CD4-positive, alpha-beta T cell treated with Interleukin-6 at 100 ng/mL for 8 hours (primary cell): ENCODE data around the gene DRC7.

Experiments used
- DNase-seq: peaks from one replicate; pipeline ENCODE4 v3.0.0-alpha.2; 2020; ENCODE audit warnings: mixed read lengths, low spot score

DRC7 gene

DNA sequence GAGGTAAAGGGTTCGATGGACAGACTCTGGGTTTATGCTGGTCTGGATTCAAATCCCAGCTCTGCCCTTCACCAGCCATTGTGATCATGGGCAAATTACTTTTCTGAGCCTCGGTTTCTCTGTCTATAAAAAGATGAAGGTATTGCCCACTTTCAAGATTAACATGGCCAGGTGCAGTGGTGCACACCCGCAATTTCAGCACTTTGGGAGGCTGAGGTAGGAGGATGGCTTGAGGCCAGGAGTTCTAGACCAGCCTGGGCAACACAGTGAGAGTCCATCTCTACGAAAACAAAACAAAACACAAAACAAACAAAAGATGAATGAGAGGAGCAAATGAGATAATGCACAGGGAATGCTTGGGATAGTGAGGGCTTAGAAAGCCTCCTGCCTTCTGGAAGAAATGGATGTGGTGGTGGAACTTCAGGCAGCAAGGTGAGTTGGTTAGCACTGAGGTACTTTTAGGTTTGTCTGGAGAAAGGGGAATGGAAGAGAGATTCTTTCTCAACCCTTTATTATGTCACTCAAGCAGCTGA is 18.0 kb upstream of the DRC7 start:
- no peak for DNase-seq

DNA sequence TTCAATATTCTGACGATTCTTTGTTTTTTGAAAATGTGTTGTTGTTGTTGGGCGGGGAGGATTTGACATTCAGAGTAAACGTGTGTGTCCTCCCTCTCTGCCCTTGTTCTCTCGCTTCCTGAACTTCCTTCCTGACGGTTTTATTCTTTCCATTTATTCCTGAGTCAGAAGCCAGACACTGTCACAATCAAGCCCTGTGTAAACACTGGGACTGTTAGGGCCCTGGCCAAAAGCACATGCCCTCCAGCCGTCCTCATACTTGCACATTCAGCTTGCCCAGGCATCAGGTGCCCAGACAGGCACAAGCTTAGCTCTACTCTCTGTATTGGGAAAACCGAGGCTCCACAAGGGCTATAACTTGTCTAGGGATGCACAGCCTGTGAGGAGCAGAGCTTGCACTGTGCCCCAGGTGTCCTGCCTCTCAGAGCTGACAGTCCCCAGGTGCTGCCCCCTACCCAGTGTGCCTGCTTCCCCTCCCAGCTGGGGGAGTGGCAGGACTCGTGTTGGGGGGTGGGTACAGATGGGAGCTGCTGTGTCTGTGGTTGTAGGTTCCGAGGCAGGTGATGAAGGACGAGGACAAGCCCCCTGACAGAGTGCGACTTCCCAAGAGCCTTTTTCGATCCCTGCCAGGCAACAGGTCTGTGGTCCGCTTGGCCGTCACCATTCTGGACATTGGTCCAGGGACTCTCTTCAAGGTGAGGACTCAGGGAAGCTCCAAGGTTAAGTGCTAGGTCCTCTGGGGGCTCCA is 16.8 kb upstream of the DRC7 start:
- no peak for DNase-seq

DNA sequence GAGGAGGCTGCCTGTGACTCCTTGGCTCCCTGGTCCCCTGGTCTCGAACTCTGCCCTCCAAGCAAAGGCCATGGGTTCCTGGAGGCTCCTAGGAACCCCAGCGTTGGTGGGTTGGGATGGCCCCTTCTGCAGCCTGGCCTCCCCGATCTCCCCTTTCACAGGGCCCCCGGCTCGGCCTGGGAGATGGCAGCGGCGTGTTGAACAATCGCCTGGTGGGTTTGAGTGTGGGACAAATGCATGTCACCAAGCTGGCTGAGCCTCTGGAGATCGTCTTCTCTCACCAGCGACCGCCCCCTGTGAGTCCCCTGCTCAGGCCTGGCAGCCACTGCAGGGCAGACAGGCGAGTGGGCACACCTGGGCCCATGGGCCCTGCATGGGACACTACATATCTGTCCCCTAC is 15.6 kb upstream of the DRC7 start:
- no peak for DNase-seq

DNA sequence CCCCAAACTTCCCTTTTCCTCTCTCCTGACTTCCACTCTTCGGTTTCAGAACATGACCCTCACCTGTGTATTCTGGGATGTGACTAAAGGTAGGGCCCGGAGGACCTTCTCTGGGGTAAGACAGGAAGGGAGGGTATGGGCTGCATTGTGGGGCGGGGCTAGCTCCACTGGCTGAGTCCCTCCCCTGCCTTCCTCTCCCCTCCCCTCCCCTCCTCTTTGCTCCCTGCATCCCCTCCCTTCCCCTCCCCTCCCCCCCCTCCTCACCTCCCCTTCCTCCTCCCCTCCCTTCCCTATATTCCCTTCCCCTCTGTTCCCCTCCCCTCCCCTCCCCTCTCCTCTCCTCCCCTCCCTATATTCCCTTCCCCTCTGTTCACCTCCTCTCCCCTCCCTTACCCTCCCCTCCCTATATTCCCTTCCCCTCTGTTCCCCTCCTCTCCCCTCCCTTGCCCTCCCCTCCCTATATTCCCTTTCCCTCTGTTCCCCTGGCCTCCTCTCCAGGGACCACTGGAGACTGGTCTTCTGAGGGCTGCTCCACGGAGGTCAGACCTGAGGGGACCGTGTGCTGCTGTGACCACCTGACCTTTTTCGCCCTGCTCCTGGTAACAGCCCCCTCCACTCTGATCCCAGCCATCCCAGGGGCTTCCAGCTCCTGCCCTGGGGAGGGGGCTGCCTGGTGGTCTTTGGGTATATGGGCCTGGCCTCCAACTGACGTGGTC is 14.7 kb upstream of the DRC7 start:
- DNase-seq: no peak

DNA sequence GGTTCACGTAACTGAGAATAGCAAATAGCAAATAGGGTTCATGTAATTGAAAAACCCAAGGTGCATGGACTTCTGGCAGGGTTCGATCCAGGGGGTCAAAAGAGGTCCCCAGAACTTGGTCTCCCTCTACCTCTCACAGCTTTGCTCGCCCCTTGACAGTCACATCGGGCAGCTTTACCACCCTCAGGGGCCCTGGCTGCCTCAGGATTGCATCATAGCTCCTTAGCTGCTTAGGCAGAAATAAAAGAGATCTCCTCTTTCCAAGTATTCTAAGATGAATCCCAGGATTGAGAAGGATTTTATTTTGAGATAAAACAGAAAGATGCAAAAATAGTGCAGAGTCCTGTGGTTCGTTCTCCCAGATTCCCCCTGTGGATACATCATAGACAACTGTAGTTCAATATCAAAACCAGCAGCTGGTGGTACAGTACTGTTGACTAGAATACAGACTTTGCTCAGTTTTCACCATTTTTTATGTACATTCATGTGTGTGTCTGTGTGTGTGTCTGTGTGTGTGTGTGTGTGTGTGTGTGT is 13.7 kb upstream of the DRC7 start:
- no peak for DNase-seq

DNA sequence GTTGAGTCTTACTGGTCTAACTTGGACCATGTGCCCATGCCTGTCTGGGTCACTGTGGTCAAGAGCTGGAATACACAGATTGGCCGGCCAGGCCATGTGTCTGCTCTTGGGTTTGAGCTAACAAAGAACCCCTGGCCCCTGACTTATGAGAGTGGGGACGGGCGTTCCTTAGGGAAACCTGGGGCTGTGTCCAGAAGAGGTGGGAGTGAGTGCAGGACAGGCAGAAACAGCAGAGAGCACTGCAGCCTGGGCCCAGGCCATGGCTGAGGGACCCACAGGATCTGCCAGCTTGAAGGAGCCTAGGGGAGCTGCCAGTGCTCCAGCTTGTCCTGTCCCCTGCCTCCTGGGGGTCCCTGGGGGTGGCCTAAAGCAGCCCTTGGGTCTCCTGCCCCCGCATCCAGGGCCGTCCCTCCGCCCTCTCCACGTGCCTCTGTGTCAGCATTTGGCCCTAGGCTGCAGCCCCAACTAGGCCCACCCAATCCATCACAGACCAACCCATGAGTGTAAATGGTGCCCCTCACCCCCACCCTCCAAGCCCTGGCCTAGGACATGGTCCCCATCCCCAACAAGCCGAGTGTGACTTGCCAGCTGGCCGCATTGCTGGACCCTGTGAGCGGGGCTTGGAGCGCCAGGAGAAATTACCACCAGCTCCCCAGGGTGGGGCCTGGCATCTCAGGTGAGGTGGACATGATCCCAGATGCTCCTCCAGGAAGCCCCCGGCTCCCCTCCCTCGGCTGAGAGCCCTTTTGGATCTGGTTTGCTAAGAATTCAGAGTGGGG is 12.5 kb upstream of the DRC7 start:
- DNase-seq: no peak

DNA sequence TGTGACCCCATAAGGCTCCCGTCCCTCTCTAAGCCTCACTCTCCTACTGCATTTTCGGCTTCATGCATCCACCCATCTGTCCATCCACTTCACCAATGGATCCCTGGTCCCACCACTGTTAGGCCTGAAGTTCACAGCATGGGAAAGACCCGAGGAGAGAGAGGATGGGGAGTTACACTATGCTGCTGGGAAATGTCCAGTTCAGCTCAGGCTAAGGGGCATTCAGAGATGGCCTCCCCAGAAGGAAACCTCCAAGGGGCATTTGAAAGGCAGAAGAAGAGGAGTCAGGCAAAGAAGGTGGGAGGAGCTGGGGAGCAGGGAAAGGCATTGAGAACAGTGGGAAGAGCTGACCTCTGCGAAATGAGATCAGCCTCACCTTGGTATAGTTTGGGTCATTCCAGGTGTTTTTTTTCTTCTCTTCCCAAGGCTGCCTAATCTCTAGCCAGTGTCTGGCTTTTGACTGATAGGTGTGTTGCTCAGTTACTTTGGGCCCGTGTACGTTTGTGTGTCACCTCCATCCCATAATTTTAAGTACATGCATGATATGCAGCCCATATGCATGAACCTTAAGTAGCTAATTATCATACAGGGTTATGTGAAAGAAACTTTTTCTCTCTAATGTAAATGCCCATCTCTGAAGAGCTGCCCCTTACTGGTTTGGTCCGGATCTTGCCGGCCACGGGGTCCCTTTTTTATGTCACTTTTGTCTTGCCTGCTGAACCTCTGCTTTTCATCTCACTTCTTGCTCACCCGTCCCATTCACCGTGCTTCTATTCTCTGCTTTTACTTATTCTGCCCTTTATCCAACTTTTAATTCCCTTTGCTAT is 11.6 kb upstream of the DRC7 start:
- DNase-seq: no peak

DNA sequence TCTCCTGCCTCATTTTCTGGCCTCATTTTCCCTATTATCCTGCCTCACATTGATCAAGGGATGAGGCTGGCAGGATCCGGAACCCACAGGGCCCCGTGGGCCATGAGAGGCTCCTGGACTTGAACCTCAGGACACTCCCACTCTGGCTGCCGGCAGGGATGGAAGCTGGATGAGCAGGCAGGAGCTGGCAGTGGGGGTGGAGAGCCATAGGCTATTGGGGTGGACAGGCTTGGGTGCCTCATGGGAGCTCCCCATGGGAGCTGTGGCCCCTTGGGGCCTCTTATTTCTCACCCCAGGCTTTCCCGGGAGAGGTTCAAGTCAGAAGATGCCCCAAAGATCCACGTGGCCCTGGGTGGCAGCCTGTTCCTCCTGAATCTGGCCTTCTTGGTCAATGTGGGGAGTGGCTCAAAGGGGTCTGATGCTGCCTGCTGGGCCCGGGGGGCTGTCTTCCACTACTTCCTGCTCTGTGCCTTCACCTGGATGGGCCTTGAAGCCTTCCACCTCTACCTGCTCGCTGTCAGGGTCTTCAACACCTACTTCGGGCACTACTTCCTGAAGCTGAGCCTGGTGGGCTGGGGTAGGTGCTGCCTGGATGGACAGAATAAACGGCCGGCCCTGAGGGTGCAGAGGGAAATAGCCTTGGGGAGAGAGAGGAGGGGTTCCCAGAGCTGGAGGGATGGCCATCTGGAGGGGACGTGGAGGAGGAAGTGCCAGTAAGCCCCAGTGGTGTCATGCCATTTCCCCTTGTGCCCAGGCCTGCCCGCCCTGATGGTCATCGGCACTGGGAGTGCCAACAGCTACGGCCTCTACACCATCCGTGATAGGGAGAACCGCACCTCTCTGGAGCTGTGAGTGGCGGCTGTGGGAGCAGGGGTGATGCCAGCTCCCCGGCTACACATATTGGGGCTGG is 10.7 kb upstream of the DRC7 start:
- no peak for DNase-seq

DNA sequence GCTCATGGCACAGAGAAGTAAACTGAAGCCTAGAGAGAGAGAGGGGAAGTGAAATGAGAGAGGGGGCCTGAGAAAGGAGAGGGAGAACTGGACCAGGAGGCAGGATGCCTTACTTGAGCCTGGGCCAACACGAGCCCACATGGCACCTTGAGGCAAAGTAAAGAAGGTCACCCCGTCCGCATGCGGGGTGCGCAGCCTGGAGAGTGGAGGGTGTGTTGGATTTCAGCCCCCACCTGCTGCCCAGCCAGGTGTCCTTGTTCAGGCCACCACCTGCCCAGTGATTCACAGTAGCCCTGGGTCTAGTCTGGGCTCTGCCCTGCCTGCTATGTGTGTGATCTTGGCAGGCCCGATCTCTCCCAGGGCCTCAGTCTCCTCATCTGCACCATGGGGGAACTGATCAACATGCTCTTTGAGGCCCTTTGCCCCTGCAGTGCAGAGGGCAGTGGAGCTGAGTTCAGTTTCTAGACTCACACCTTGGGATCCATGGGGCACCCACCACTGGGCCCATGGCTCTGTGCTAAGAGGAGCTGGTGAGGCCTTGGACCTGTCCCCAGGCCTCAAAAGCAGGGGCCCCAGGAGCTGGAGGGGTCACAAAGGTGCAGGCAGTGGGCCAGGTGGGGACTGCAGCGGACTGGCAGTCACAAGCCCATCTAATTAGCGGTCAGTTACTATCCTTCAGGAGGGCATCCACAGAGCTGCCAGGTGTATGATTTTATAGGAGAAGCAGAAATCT is 9.8 kb upstream of the DRC7 start:
- no peak for DNase-seq

DNA sequence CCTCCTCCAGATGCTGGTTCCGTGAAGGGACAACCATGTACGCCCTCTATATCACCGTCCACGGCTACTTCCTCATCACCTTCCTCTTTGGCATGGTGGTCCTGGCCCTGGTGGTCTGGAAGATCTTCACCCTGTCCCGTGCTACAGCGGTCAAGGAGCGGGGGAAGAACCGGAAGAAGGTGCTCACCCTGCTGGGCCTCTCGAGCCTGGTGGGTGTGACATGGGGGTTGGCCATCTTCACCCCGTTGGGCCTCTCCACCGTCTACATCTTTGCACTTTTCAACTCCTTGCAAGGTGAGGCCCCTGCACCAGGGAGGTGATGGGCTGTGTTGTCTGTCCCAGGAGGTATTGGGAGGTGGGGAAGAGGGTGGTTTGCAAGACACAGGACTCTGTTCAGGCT is 9.0 kb upstream of the DRC7 start:
- DNase-seq: no peak

DNA sequence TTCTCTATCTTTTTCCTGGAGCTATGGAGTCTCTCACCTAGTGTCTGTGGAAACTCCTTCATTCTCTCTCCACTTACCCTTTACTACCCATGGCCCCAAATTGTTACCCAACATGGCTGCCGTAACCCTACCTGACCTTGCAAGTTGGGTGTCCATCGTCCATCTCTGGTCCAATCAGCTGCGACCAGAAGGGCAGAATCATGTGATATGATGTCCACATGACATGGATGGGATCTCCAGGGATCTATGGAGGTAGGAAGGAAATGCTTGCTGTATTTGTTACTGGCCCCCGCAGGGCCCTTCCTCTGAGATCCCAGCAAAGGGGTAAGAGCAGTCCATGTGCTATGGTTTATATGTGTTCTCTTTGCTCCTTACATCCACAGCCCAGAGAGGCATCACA is 8.0 kb upstream of the DRC7 start:
- no peak for DNase-seq

DNA sequence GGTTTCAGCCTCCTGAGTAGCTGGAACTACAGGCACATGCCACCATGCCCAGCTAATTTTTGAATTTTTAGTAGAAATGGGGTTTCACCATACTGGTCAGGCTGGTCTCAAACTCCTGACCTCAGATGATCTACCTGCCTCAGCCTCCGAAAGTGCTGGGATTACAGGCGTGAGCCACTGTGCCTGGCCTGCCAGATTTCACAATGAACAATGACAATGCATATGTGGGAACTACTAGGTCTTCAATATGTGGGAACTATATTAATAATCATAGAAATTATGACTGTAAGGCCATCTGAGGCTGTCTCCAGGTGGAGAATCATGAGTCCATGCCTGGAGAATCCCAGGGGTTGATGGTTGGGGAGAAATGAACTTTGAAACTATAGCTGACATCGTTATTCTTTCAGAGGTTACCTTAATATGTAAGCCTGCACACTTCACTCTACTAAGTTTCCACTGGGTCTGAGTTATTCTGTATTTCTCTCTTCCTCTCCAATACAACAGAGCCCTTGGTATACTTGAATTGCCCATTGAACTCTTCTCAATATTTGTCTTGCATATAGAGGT is 7.2 kb upstream of the DRC7 start:
- no peak for DNase-seq

DNA sequence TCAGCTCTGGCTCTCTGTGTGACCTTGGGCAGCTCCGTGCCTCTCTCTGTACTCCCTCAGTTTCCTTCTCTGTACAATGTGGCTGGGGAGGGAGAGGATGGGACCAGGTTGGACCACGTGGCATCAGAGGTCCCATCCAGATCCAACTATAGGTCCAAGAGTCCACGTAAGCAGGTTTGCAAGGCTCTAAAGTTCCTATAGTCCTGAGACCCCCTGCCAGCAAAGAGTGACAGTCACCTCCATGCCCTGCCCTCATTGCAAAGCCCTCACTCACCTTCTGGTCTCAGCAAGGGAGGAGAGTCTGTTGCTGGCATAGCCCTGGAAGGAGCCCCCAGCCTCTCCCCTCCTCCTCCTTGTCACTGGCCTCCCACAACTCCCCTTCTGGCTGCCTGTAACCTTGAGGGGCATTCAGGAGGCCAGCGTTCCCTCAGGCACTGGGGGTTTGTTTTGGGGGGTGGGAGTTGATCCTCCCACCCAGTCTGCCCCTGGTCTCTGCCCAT is 6.1 kb upstream of the DRC7 start:
- DNase-seq: no peak

DNA sequence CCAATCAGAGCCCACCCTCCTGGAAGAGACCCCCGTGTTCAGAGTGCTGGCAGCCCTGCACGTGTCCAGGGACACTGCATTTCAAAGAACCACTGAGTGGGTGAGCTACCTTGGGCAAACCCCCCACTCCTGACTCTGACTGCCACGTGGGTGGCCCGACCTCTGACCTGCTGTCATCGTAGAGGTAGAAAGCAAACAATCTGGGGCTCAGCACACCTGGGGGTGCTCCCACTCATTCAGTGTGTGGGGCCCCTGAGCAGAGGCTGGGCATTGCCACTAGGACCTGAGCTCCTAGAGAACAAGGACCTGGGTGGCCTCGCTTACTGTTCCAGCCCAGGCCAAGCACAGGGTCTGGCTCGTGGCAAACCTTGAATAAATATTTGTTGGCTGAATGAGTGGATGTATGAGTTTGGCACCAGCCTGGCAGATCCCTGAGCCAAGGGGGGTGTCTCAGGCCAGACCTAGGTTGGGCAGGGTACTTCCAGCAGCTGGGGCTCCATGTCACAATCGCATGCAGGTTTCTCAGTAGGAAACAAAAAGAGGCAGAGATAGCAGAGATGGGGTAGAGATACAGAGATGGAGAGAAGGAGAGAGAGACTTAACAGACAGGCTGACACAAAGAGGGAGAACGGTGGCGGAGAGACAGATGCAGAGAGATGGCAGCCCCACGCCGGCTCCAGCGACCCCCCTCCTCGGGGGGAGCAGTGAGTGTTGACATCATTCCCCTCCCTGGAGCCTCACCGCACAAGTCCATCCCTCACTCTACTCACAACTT is 5.4 kb upstream of the DRC7 start:
- DNase-seq: no peak

DNA sequence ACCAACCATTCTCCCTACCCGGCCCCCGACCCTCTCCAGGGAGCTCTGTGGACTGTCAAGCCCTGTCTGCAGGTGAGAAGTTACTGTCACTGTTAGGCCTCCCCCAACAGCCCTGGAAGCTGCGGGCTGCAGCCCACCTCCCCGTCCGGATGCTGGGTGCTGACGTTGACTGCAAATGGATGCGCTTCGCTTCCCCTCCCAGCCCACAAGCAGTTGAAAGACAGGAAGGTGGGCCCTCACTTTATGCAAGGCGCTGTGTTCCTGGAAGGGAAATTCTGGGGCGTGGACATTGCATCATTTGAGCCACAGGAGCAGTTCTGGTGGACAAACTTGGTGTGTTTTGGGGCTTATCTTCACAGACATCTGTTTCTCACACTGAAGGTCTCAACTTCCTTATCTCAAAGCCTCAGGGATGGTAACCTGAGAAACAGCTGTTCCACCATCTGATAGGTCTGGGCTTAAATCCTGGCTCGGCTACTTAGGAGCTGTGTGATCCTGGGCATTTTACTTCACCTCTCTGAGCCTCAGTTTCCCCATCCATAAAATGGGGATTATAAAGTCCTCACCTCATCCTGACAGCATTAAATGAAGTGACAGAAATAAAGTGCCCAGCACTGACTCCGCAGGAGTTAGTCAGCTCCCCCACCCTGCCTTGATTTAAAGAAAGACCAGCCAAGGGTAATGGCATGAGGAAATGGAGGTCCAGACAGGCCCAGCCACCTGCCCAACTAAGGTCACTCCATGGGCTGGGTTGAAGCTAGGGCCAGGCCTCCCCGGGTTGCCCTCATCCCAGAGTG is 4.6 kb upstream of the DRC7 start:
- peak; percentile 46 for DNase-seq

DNA sequence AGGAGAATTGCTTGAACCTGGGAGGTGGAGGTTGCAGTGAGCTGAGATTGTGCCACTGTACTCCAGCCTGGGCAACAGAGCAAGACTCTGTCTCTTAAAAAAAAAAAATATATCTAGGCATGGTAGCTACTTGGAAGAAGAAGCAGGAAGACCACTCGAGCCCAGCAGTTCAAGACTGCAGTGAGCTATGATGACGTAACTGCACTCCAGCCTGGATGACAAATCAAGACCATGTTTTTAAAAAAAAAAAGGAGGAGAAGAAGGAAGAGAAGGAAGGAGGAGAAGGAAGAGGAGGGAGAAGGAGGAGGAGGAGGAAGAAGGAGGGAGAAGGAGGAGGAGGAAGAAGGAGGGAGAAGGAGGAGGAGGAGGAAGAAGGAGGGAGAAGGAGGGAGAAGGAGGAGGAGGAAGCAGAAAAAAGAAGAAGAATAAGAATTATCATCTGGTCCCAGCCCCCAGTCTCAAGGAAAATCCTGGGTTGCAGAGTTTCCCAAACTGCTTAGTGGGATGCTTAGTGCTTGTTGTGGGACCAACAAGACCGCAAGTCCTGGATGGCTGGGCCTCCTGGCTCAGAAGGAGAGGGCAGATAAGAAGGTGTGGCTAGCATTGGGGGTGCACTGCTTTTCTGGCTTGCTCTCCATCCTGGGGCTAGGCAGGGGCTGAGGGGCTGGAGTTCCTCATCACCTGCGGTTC is 3.7 kb upstream of the DRC7 start:
- DNase-seq: no peak

DNA sequence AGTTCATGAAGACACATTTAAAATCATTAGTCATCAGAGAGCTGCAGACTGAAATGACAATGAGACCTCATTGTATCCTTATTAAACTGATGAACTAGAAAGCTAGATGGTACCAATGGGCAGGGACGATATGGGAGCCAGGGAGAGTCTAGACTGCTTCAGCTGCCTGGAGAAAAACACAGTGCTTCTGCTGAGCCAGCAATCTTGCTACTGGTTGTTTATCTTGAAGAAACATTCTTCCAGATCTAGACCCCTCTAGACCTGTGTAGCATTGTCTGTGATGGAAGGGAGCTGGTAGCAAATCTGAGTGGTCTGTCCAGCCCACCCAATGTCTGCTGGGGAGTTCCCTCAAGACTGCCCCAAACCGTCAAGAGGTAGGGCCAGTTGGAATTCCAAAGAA is 2.0 kb upstream of the DRC7 start:
- no peak for DNase-seq
